HepG2 (cell line): ENCODE data around the gene VAV2. TPM values are rescaled to one million over a fixed set of nuclear protein-coding genes. Genes with fewer than 3 reads are reported as not detected.

Experiments used
- ATAC-seq: fragments of 200-7000 bp; cut with Tn5 transposase; 3 replicates; pipeline ENCODE4 v1.9.1; 2020; ENCODE audit warnings: mild to moderate bottlenecking, moderate library complexity
- BruUV-seq: library from RNA; stranded (reverse); fragments of 400-500 nt; replicated peaks from 2 replicates; lab custom pipeline; 2021; lab: Mats Ljungman, UMichigan
- CTCF ChIA-PET: fragments of 300-600 bp; formaldehyde crosslinking; extraction: SDS; loops from one replicate; lab custom pipeline; 2021; ENCODE audit warnings: low total read pairs, inconsistent platforms, low intra/inter-chr PET ratio; lab: Yijun Ruan, JAX
- POLR2A ChIA-PET: fragments of 350-600 bp; sonication (Branson Sonifier 250); formaldehyde crosslinking; loops from one replicate; lab custom pipeline; 2020; ENCODE audit warnings: antibody characterized with exemption, inconsistent platforms; lab: Yijun Ruan, JAX
- DNase-seq: peaks from one replicate; pipeline ENCODE4 v3.0.0-alpha.2; 2015; ENCODE audit warnings: low spot score
- FAIRE-seq: peaks from 3 replicates; lab custom pipeline; 2011; peaks lifted over from hg19 to GRCh38; lab: Jason Lieb, UNC
- H2AFZ ChIP-seq: one replicate; pipeline ENCODE4 v1.6.1; 2011; ENCODE audit warnings: low read length, inconsistent platforms
- H3K27ac ChIP-seq: fragments of 300-600 bp; 3 replicates; pipeline ENCODE4 v1.8.0; 2011; ENCODE audit warnings: mixed run types, mild to moderate bottlenecking, mixed read lengths, low read length, inconsistent platforms; ENCODE audit not compliant: insufficient read depth; ENCODE audit errors: extremely low read length
- H3K27me3 ChIP-seq, 2 experiments: fragments of 200-600 bp in 1 of 2; 2 replicates in 1 of 2; 3 replicates in 1 of 2; pipeline versions ENCODE4 v1.6.0 to v1.8.0; 2011; ENCODE audit warnings: low read length in 2 of 2, mild to moderate bottlenecking in 2 of 2, moderate library complexity in 2 of 2, inconsistent platforms in 1 of 2; ENCODE audit not compliant: insufficient read depth in 2 of 2, control insufficient read depth in 1 of 2
- H3K36me3 ChIP-seq, 2 experiments: fragments of 200-600 bp in 1 of 2; replicated peaks in 1 of 2; 2 replicates in 1 of 2; 3 replicates in 1 of 2; pipeline versions ENCODE4 v1.5.1 to v1.8.0; 2011; ENCODE audit warnings: low read length in 2 of 2, inconsistent platforms in 1 of 2; ENCODE audit not compliant: insufficient read depth in 2 of 2, control insufficient read depth in 1 of 2
- H3K4me1 ChIP-seq: 2 replicates; pipeline ENCODE4 v1.5.1; 2012; ENCODE audit warnings: low read length, inconsistent platforms; ENCODE audit not compliant: insufficient read depth
- H3K4me2 ChIP-seq: 2 replicates; pipeline ENCODE4 v1.6.0; 2011; ENCODE audit warnings: low read depth, low read length, inconsistent platforms
- H3K4me3 ChIP-seq, 3 experiments: fragments of 200-600 bp in 1 of 3; sonication (generic), shearing (Covaris generic) in 1 of 3; replicated peaks in 1 of 3; 2 replicates each; pipeline ENCODE4 v1.5.1; 2011 to 2016; ENCODE audit warnings: low read length in 3 of 3, inconsistent platforms in 2 of 3, low read depth in 2 of 3, mild to moderate bottlenecking in 2 of 3, control low read depth in 1 of 3, mixed read lengths in 1 of 3; ENCODE audit not compliant: insufficient read depth in 1 of 3
- H3K79me2 ChIP-seq: one replicate; pipeline ENCODE4 v1.6.1; 2011; ENCODE audit warnings: low read length, inconsistent platforms; ENCODE audit not compliant: insufficient read depth
- H3K9ac ChIP-seq: 2 replicates; pipeline ENCODE4 v1.6.0; 2011; ENCODE audit warnings: mild to moderate bottlenecking, low read depth, low read length, inconsistent platforms; ENCODE audit not compliant: insufficient read depth
- H3K9me3 ChIP-seq: 2 replicates; pipeline ENCODE4 v1.5.1; 2012; ENCODE audit warnings: mild to moderate bottlenecking, low read length
- H4K20me1 ChIP-seq: 2 replicates; pipeline ENCODE4 v1.6.0; 2011; ENCODE audit warnings: inconsistent platforms, mild to moderate bottlenecking, low read length, moderate library complexity; ENCODE audit not compliant: insufficient read depth
- ESRRA ChIP-seq: sonication (generic); formaldehyde crosslinking; IDR thresholded peaks from 2 replicates; pipeline ENCODE4 v1.5.1; 2020; ENCODE audit warnings: mild to moderate bottlenecking, low read depth, missing genetic modification reagents
- KDM1A ChIP-seq: IDR thresholded peaks from 2 replicates; pipeline ENCODE4 v1.6.1; 2016; ENCODE audit warnings: missing compliant biosample characterization
- KLF16 ChIP-seq, 2 experiments: sonication (generic) in 1 of 2; formaldehyde crosslinking in 1 of 2; IDR thresholded peaks; 2 replicates each; pipeline versions ENCODE4 v1.6.1 to v1.8.0; 2016 to 2023; ENCODE audit warnings: missing genetic modification reagents in 2 of 2, missing compliant biosample characterization in 1 of 2
- KLF9 ChIP-seq: IDR thresholded peaks from 2 replicates; pipeline ENCODE4 v1.6.1; 2016; ENCODE audit warnings: low read depth
- ZBTB3 ChIP-seq: sonication (generic); formaldehyde crosslinking; IDR thresholded peaks from 2 replicates; pipeline ENCODE4 v1.4.0; 2020; ENCODE audit warnings: low read depth, mild to moderate bottlenecking, moderate library complexity, missing genetic modification reagents, borderline replicate concordance
- ZFYVE20 ChIP-seq: sonication (generic); formaldehyde crosslinking; IDR thresholded peaks from 2 replicates; pipeline ENCODE4 v1.8.0; 2023; ENCODE audit warnings: low read depth, mild to moderate bottlenecking, moderate library complexity, missing genetic modification reagents, borderline replicate concordance
- ZKSCAN5 ChIP-seq: sonication (generic); formaldehyde crosslinking; IDR thresholded peaks from 2 replicates; pipeline ENCODE4 v1.5.1; 2020; ENCODE audit warnings: mild to moderate bottlenecking, missing genetic modification reagents
- ZNF317 ChIP-seq: sonication (generic); formaldehyde crosslinking; IDR thresholded peaks from 2 replicates; pipeline ENCODE4 v1.5.0; 2020; ENCODE audit warnings: mild to moderate bottlenecking, missing genetic modification reagents
- ZNF367 ChIP-seq: sonication (generic); formaldehyde crosslinking; IDR thresholded peaks from 2 replicates; pipeline ENCODE4 v1.4.0; 2020; ENCODE audit warnings: missing genetic modification reagents, borderline replicate concordance
- ZNF546 ChIP-seq: sonication (generic); formaldehyde crosslinking; conservative IDR thresholded peaks from 2 replicates; pipeline ENCODE4 v1.8.1; 2023; ENCODE audit warnings: mild to moderate bottlenecking, missing genetic modification reagents
- ZNF564 ChIP-seq: sonication (generic); formaldehyde crosslinking; IDR thresholded peaks from 2 replicates; pipeline ENCODE4 v1.8.1; 2023; ENCODE audit warnings: mild to moderate bottlenecking, missing genetic modification reagents
- ZSCAN20 ChIP-seq: sonication (generic); formaldehyde crosslinking; IDR thresholded peaks from 2 replicates; pipeline ENCODE4 v1.4.0; 2020; ENCODE audit warnings: missing genetic modification reagents, mild to moderate bottlenecking, borderline replicate concordance
- WGBS: methylation state at CpG from one replicate; pipeline ENCODE4 v1.1.6; 2017; ENCODE audit warnings: low lambda C conversion rate; 5-methylcytosine and 5-hydroxymethylcytosine counted together
- in situ Hi-C: cut with HindIII; loops from 2 replicates; pipeline ENCODE4 v1.10.0; 2017; ENCODE audit warnings: low pct_unique_long_range_greater_than_20kb; ENCODE audit not compliant: extremely low pct_ligation_motif_present
- intact Hi-C: fragments of 100-400 bp; cut with micrococcal nuclease; formaldehyde crosslinking; loops from one replicate; pipeline ENCODE4 v1.10.0; 2022; ENCODE audit not compliant: unreplicated experiment
- polyA plus RNA-seq, 8 experiments: library from polyadenylated mRNA; depleted of rRNA in 3 of 8; stranded (reverse) in 7 of 8; unstranded in 1 of 8; fragments of >200 nt; fragmentation: Illumina TruSeq in 4 of 8; extraction: Trizol in 4 of 8; gene quantifications; 2 replicates each; pipeline versions ENCODE4 v1.2.1 to v1.2.3, GENCODE V29; 2011 to 2016; ENCODE audit warnings: low read depth in 4 of 8, missing spikeins in 1 of 8, mixed read lengths in 1 of 8; ENCODE audit not compliant: insufficient read depth in 1 of 8
- total RNA-seq, 5 experiments: library from RNA; depleted of rRNA; stranded (reverse); fragments of >200 nt; fragmentation: Illumina TruSeq; extraction: Trizol; gene quantifications; 2 replicates each; pipeline ENCODE4 v1.2.3, GENCODE V29; 2016; ENCODE audit warnings: low read depth in 1 of 5
- TF ChIP-seq, protein P1 (sequence below): sonication (generic); formaldehyde crosslinking; IDR thresholded peaks from 2 replicates; pipeline ENCODE4 v1.5.0; 2020; ENCODE audit warnings: missing genetic modification reagents

The VAV2 gene
- total and polyA plus RNA-seq, 2 of the 13 experiments (the other 11 are each of a cell fraction or from before 2014, with no cell fraction given), result 22.5 to 22.9 TPM

DNA sequence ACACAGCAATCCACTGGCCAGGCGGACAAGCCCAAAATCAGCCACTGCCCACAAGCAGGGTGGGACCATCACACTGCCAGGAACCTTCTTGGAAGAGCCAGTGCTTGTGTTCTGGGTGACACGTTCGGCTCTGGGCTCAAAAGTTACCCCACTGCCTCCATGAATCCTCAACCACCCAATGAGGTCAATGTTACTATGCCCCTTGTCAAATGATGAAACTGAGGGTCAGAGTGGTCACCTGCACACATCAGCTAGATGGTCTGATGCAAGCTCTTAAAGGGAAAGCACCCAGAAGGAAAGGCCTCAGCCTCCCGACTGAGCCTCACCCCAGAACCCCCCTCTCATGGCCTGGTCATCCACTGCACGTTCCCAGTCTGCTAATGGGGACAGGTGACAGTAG, 114.8 kb downstream of the VAV2 start:
- POLR2A ChIA-PET, result no interaction called here
- Histone ChIP-seq H3K36me3 (peaks cover 2 to 30% of the 10 kb centered on the region in 2 experiments; a peak in 4 of 5 replicates), H3K9me3 (no peaks in the 10 kb centered on the region), H3K27me3 (no peaks in the 10 kb centered on the region), H3K4me2 (no peak overlapping the region), H4K20me1 (peaks cover 51% of the 10 kb centered on the region; the same call in 1 of the 2 replicates)
- no peak for DNase-seq
- TF ChIP-seq ZNF546 (CRISPR knock-in tag) (no peak), ZBTB3 (CRISPR knock-in tag) (no peak), ZSCAN20 (CRISPR knock-in tag) (no peak)
- TF ChIP-seq, all 625 proteins: peak for 0
- no peak for ATAC-seq
- in situ Hi-C loops (no loop called here), intact Hi-C loops (no loop called here)
- FAIRE-seq, result no peak
- no TSS peak for BruUV-seq
- WGBS, result 83% methylated on average over 3 of the region's 5 CpGs
- Histone ChIP-seq H2AFZ (no peak overlapping the region), H3K4me3 (no peak overlapping the region), H3K9ac (no peak overlapping the region), H3K27ac (no peak overlapping the region), H3K79me2 (peaks cover 87% of the 10 kb centered on the region), H3K4me1 (peaks cover 54% of the 10 kb centered on the region)
- CTCF ChIA-PET, result no interaction called here

DNA sequence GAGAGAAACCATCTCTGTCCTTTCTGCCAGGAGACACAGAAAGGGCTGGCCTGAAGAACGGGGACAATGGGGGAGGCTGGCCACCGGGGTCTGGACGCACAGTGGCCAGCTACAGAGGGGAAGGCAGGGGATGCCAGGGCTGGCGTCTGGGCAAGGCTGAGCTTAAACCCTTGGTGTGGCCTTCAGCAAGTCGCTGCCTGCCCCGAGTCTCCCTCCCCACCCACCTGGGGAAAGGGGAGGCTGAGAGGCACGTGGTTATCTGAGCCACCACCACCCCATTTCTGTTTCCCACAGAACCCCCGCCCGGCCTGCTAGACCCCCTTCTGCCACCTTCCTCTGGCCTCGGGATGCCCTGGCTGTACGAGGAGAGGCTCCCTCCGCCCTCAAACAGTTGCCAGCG, 115.3 kb downstream of the VAV2 start:
- no peak for ATAC-seq
- BruUV-seq, result no TSS peak
- CTCF ChIA-PET, result no interaction called here
- in situ Hi-C loops (no loop called here), intact Hi-C loops (no loop called here)
- WGBS, result 94% methylated on average over 10 of the region's 13 CpGs
- Histone ChIP-seq H4K20me1 (peaks cover 49% of the 10 kb centered on the region; the same call in 1 of the 2 replicates), H3K4me2 (no peak overlapping the region), H2AFZ (no peak overlapping the region), H3K9ac (no peak overlapping the region), H3K27me3 (no peaks in the 10 kb centered on the region), H3K27ac (no peak overlapping the region), H3K4me1 (peaks cover 49% of the 10 kb centered on the region), H3K4me3 (no peak overlapping the region), H3K9me3 (no peaks in the 10 kb centered on the region), H3K36me3 (peaks cover 2 to 30% of the 10 kb centered on the region in 2 experiments; a peak in 4 of 5 replicates), H3K79me2 (peaks cover 84% of the 10 kb centered on the region)
- POLR2A ChIA-PET, result interaction anchor here (1.2 kb wide), 1 partner anchor 16 kb away, joined by 4 read pairs; no protein-coding TSS in a partner anchor
- no peak for FAIRE-seq
- DNase-seq, result no peak
- TF ChIP-seq ZNF367 (CRISPR knock-in tag), result no peak
- TF ChIP-seq KDM1A (CRISPR knock-in tag), result no peak
- no peak for TF ChIP-seq ZKSCAN5 (CRISPR knock-in tag)
- TF ChIP-seq, protein P1, sequence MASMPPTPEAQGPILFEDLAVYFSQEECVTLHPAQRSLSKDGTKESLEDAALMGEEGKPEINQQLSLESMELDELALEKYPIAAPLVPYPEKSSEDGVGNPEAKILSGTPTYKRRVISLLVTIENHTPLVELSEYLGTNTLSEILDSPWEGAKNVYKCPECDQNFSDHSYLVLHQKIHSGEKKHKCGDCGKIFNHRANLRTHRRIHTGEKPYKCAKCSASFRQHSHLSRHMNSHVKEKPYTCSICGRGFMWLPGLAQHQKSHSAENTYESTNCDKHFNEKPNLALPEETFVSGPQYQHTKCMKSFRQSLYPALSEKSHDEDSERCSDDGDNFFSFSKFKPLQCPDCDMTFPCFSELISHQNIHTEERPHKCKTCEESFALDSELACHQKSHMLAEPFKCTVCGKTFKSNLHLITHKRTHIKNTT (CRISPR knock-in tag), result no peak
- no peak for TF ChIP-seq ZNF564 (CRISPR knock-in tag)
- TF ChIP-seq ZFYVE20, result no peak
- no peak for TF ChIP-seq KLF16 (CRISPR knock-in tag; IDR thresholded peaks at IDR 0.05)
- no peak for TF ChIP-seq KLF9 (CRISPR knock-in tag)
- no peak for TF ChIP-seq ESRRA
- no peak for TF ChIP-seq ZNF317
